Nephron (organoid): Measurements from ENCODE around the gene SMYD3.

Source experiments
- H3K27ac Mint-ChIP-seq, 3 experiments: 2 replicates each; pipeline ENCODE4 v1.8.0; 2020; ENCODE audit warnings: mixed read lengths in 3 of 3, mild to moderate bottlenecking in 2 of 3, moderate library complexity in 1 of 3
- H3K27me3 Mint-ChIP-seq: 2 replicates; pipeline ENCODE4 v1.8.0; 2021; ENCODE audit warnings: low read depth, mild to moderate bottlenecking, moderate library complexity, mixed read lengths
- H3K36me3 Mint-ChIP-seq: 2 replicates; pipeline ENCODE4 v1.8.0; 2020; ENCODE audit warnings: low read depth, mixed read lengths
- H3K4me1 Mint-ChIP-seq: 2 replicates; pipeline ENCODE4 v1.8.0; 2020; ENCODE audit warnings: mixed read lengths
- H3K4me3 Mint-ChIP-seq, 3 experiments: 2 replicates each; pipeline ENCODE4 v1.8.0; 2020; ENCODE audit warnings: mild to moderate bottlenecking in 3 of 3, mixed read lengths in 3 of 3, moderate library complexity in 2 of 3
- H3K9me3 Mint-ChIP-seq: 2 replicates; pipeline ENCODE4 v1.8.0; 2020; ENCODE audit warnings: mixed read lengths
- TF ChIP-seq, protein P1 (sequence below), 3 experiments: fragments of 200-600 bp; sonication (generic); IDR thresholded peaks; one replicate each; pipeline ENCODE4 v1.5.0; 2021; ENCODE audit warnings: antibody characterized with exemption in 3 of 3; ENCODE audit not compliant: unreplicated experiment in 3 of 3

SMYD3 gene

DNA sequence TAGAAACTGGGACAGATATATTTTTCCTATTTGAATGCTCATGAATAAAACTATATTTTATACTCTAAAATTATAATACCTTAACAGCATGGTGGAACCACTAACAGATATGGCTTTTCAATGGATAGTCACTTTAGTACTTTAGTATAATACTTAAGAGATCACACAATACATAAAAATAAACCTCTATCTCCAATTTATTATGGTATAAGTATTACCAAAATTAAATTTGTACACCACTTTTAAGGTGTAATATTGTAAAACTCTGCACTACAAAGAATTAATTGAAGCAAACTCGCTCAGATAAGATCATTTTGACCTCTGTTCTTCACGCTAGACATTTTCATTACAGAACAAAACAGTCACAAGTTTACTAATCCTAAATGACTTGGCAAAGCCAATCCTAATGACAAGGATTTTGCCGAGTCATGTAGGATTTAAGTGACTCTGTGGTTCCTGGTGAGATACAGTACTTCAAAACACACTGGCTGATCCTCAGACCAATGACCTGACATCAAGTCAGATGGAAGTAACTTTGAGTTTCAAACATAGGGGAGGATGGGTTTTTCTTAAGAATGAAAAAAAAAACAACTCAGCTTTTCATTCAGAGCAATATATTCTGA, 200.6 kb downstream of the SMYD3 start:
- Mint-ChIP-seq H3K27me3 (no peaks in the 10 kb centered on the region), H3K27ac (no peak overlapping the region), H3K4me1 (peaks cover 15% of the 10 kb centered on the region), H3K4me3 (no peak overlapping the region), H3K9me3 (no peaks in the 10 kb centered on the region), H3K36me3 (no peaks in the 10 kb centered on the region)
- TF ChIP-seq, protein P1, sequence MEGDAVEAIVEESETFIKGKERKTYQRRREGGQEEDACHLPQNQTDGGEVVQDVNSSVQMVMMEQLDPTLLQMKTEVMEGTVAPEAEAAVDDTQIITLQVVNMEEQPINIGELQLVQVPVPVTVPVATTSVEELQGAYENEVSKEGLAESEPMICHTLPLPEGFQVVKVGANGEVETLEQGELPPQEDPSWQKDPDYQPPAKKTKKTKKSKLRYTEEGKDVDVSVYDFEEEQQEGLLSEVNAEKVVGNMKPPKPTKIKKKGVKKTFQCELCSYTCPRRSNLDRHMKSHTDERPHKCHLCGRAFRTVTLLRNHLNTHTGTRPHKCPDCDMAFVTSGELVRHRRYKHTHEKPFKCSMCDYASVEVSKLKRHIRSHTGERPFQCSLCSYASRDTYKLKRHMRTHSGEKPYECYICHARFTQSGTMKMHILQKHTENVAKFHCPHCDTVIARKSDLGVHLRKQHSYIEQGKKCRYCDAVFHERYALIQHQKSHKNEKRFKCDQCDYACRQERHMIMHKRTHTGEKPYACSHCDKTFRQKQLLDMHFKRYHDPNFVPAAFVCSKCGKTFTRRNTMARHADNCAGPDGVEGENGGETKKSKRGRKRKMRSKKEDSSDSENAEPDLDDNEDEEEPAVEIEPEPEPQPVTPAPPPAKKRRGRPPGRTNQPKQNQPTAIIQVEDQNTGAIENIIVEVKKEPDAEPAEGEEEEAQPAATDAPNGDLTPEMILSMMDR (IDR thresholded peaks at IDR 0.05; ENCODE audit: unreplicated experiment in 3 of 3), result no peak

DNA sequence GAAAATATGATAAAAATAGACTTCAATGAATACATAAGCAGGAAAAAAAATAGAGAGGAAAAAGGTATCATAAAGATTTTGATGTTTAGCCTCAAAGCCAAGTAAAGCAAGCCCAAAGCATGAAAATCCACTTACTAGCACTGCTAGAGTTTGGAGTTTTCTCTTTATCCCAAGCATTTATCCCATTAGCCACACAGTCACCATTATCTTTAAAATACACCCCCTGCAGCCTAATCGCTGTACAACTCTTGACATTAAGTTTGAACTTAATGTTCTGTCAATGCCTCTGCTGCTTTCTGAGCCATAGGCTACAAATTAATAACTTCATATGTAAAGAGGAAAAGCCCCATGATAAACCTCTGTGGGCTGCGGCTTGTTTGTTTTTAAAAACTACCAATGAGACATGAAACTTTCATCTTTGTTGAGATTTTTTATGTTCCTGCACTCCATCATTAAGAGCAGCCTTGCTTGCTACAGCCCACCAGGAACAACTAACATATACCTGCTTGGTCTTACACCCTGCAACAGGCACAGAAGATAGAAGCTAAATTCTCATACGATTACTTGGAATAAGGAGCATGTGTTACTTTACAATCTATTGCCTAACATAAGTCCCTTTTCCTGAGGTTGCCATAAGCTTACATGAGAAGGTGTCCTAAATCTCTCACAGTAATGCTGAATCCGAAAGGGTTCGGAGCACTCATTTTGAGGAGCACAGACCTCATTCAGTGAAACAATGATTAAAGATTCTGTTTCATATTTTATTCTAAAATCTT, 202.4 kb downstream of the SMYD3 start:
- Mint-ChIP-seq H3K27ac (peak overlapping the region; percentile 17 to 63 (median 40)), H3K4me3 (no peak overlapping the region), H3K9me3 (no peaks in the 10 kb centered on the region), H3K36me3 (no peaks in the 10 kb centered on the region), H3K27me3 (no peaks in the 10 kb centered on the region), H3K4me1 (peaks cover 30% of the 10 kb centered on the region)
- TF ChIP-seq, protein P1 (IDR thresholded peaks at IDR 0.05; ENCODE audit: unreplicated experiment in 3 of 3), result no peak

DNA sequence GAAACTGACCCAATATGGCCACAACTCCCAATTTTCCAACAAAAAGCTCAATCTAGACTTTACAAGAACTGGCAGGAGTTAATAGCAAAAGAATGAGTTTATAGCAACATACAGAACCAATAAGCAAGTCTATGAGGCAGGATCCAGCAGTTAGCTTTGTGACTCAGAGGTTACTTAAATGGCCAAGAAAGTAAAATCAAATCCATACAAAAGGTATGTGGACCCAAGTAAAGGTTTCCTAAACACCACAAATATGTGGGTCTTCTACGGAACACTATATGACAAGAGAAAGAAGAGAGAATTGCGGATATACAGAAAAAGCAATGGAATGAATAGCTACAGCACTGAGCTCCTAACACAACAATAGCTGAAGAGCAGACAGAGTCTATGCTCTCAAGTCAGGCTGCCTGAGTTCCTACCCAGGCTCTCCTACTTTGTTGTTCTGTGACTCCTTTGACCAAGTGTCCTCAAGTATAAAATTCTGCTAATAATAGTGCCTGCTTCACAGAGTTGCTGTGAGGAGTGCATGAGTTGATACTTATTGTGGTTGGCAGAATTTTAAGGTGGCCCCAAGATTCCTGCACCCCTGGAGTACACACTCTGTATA, 204.3 kb downstream of the SMYD3 start:
- Mint-ChIP-seq H3K4me1 (peaks cover 20% of the 10 kb centered on the region), H3K27me3 (no peaks in the 10 kb centered on the region), H3K9me3 (no peaks in the 10 kb centered on the region), H3K36me3 (no peaks in the 10 kb centered on the region), H3K4me3 (no peak overlapping the region), H3K27ac (peak overlapping the region in 1 of 3 experiments; percentile 57)
- TF ChIP-seq, protein P1 (IDR thresholded peaks at IDR 0.05; ENCODE audit: unreplicated experiment in 3 of 3), result no peak

DNA sequence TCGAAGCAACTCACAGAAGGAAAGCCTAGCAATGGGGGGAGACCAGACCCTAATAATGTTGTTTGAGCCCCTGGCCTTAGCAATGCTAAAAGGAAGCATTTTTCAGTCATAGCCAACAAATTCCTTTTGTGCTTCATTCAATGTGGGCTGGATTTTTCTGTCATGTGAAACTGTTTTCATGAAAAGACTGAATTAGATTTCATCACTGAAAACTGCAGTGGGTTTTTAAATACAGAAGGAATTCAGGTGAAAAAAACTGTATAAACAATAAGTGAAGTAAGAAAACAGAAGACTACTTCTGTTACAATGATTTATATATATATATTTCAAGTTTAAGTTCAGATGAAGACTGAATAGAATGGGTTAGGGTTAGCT, 204.8 kb downstream of the SMYD3 start:
- Mint-ChIP-seq H3K9me3 (no peaks in the 10 kb centered on the region), H3K27me3 (no peaks in the 10 kb centered on the region)
- TF ChIP-seq, protein P1 (IDR thresholded peaks at IDR 0.05; ENCODE audit: unreplicated experiment in 3 of 3), result no peak

DNA sequence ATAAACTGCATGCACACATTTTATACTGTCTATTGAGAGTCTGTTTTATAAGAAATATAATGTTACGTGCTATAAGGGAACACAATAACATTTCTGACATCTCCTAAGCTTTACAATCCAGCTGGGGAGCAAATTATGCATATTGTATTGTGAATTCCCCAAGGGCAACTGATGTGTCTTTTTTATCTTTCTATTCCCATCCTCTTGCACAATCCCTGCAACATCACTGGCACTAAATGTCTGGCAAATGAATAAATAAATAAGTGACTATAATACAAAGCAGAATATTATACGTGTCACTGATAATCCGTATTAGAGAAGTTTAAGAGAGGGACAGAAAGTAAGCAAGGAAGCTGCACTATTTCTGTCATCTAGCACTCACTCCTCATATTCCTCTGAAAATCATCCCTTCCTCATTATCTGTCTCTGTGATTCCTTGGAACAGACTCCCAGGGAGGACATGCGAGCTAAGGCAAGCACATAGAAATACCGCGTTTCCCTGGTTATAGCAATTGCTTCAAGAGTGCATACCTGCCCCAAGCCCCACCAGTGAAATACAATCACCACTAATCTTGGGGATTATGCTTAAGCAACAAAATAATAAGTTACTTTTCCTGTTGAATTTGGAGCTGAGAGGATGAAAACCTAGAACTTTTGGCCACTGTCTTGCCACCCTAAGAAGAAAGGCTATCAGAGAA, 205.4 kb downstream of the SMYD3 start:
- Mint-ChIP-seq H3K4me1 (peaks cover 20% of the 10 kb centered on the region), H3K9me3 (no peaks in the 10 kb centered on the region), H3K27me3 (no peaks in the 10 kb centered on the region), H3K27ac (peak overlapping the region; percentile 57 to 68 (median 66)), H3K36me3 (no peaks in the 10 kb centered on the region), H3K4me3 (no peak overlapping the region)
- TF ChIP-seq, protein P1 (IDR thresholded peaks at IDR 0.05; ENCODE audit: unreplicated experiment in 3 of 3), result no peak

More for the DNA sequence above, 204.8 kb downstream of the SMYD3 start:
- Mint-ChIP-seq H3K27ac (peak overlapping the region in 1 of 3 experiments; percentile 57), H3K4me3 (no peak overlapping the region), H3K4me1 (peaks cover 20% of the 10 kb centered on the region), H3K36me3 (no peaks in the 10 kb centered on the region)
